Fibroblast of upper back skin (primary cell): Measurements from ENCODE around the gene TMEM250.

Source experiments
- DNase-seq: peaks from one replicate; pipeline ENCODE4 v3.0.0-alpha.2; 2013

TMEM250 gene

GRCh38 chr9:136147038-136147889 is 28.6 kb upstream of the TMEM250 start:
- DNase-seq, result no peak

- no peak for DNase-seq
These were observed 27.7 kb upstream of the TMEM250 start for GRCh38 chr9:136146126-136147037.

- DNase-seq, result no peak
These were observed 26.9 kb upstream of the TMEM250 start for GRCh38 chr9:136145580-136145979.

GRCh38 chr9:136144450-136144849 is 25.8 kb upstream of the TMEM250 start:
- no peak for DNase-seq

GRCh38 chr9:136143215-136144001 is 24.7 kb upstream of the TMEM250 start:
- peak; percentile 16 for DNase-seq

GRCh38 chr9:136142859-136143214 is 24.2 kb upstream of the TMEM250 start:
- DNase-seq, result no peak

GRCh38 chr9:136142414-136142796 is 23.7 kb upstream of the TMEM250 start:
- DNase-seq, result no peak

GRCh38 chr9:136141682-136142413 is 23.2 kb upstream of the TMEM250 start:
- DNase-seq, result no peak

- DNase-seq, result peak; percentile 32
These were observed 22.3 kb upstream of the TMEM250 start for GRCh38 chr9:136140966-136141365.

GRCh38 chr9:136140046-136140445 is 21.4 kb upstream of the TMEM250 start:
- DNase-seq, result no peak

- peak; percentile 8 for DNase-seq
These were observed 19.9 kb upstream of the TMEM250 start for GRCh38 chr9:136138566-136138965.

GRCh38 chr9:136137321-136138265 is 18.9 kb upstream of the TMEM250 start:
- DNase-seq, result no peak

GRCh38 chr9:136136127-136136925 is 17.7 kb upstream of the TMEM250 start:
- DNase-seq, result no peak

GRCh38 chr9:136135326-136136126 is 16.9 kb upstream of the TMEM250 start:
- no peak for DNase-seq

GRCh38 chr9:136133959-136134484 is 15.3 kb upstream of the TMEM250 start:
- no peak for DNase-seq

- no peak for DNase-seq
These were observed 14.7 kb upstream of the TMEM250 start for GRCh38 chr9:136133191-136133958.

- no peak for DNase-seq
These were observed 13.9 kb upstream of the TMEM250 start for GRCh38 chr9:136132512-136133050.
